Midbrain (tissue), 1 donor: Measurements from ENCODE around the gene SSX2IP.
"Not testable (repeated sequence)": the region's sequence is repeated elsewhere in the genome, so short reads cannot be mapped to it uniquely, and the experiment has no call there.

Experiments used
- DNase-seq: peaks from one replicate; lab custom pipeline; 2025; lab: John Stamatoyannopoulos, UW

Gene SSX2IP

DNA sequence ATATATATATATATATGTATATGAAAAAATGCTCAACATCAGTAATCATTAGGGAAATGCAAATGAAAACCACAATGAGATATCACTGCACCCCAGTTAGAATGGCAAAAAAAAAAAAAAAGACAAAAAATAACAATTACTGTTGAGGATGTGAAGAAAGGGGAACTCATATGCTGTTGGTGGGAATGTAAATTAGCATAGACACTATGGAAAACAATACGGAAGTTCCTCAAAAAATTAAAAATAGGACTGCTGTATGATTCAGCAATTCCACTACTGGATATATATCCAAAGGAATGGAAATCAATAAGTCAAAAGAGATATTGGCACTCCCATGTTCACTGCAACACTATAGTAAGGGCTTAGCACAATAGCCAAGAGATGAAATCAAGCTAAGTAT lies 74.5 kb downstream of the SSX2IP start:
- no peak for DNase-seq

DNA sequence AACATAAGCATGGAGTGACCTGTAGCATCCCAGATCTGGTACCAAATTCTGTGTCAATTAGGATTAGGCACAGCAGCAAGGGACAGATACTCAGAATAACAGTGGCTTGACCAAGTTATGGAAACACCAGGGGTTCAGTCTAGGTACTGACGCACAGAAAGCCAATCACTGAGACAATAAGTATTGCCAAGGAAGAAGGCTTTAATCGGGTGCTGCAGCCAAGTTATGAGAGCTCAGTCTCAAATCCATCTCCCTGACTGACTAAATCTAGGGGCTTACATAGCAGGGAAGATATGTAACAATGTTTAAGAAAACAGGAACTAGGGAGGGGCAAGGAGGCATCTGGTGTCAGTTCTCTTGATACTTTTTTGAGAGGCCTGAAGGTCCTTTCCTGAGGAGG lies 76.4 kb downstream of the SSX2IP start:
- DNase-seq = no peak

DNA sequence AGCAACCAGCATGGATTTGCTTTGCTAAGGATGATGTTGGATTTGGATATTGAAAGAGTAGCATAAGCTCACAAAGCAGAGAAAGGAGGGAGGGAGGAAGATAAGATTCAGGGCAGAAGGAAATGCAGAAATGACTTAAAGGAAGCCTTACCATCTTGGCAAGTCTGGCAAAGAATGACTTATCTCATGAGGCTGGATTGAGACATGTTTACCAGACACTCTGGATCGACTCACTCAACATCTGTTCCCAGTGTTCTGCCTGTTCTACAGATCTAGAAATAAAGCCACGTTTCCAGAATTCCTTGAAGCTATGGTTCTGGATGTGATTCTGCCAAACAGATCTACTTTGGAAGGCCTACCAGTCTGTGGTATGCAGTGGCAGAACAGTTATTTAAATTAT lies 77.2 kb downstream of the SSX2IP start:
- no peak for DNase-seq

DNA sequence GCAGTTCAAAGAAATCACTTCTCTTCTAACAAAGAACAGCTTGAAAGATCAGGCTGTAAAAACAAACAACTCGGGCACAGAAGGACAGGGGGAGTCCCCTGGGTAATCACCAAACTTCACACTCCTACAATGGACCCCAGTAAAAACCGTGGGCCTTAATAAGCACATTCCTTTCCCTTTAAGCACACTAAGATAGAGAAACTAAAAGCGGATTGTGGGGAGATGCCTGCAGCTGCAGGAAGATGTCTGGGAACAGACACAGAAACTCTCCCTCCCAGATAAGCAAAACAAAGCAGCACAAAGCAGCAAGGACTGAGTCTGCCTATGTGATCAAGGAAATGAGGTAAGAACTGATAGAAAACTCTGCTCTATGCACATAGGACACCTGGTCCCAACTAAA lies 78.5 kb downstream of the SSX2IP start:
- no peak for DNase-seq

DNA sequence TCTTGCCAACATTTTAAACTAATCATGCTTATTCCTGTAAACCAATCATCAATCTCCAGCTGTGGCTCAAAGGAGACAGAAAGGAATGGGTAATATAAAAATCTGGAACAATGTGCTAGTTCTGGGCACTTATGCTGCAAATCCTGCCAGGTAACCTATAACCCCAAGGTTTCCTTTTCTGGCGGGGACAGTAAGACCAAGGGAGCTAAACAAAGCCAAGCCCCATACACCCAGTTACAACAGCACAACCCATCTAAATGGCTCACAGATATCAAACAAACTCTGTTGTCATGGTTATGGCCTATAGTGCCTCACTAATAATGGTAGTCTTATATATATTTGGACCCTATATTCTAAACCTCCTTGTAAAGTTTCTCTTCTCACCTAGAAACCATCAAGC lies 79.2 kb downstream of the SSX2IP start:
- no peak for DNase-seq

DNA sequence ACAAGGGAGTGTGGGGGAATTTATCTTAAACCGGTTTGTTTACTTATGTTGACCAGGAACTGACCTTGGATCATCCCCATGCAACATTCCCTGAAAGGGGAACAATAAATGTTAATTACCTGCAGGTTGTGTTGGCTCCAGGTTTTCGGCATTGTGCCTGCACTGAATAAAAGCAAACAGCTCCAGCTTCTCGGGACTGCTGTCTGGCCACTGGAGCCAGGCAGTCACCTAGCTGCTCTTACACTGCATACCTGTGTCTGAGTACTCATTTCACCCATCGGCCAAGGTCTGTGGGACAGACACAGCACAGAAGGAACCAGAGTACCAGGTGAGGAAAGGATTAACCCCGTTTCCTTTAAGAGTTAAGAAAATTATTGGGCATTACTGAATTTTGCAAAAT lies 83.3 kb downstream of the SSX2IP start:
- DNase-seq = no peak

DNA sequence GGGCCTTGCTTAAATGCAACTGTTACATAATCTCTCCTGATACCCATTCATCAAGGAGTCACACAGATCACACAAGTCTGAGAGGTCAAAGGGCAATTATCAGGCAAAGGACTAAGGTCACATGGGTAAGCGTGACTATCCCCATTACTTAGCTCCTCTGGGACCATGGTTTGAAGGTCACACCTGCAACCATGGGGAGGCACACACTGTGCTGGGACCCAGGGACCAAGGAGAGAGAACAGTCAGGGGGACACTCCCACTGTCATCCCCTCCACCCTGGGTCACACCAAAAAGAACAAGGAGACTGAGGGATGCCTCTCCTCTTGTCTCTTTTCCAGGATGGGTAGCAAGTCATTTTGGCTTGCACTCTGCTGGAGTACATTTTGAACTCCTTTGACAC lies 85.1 kb downstream of the SSX2IP start:
- no peak for DNase-seq

DNA sequence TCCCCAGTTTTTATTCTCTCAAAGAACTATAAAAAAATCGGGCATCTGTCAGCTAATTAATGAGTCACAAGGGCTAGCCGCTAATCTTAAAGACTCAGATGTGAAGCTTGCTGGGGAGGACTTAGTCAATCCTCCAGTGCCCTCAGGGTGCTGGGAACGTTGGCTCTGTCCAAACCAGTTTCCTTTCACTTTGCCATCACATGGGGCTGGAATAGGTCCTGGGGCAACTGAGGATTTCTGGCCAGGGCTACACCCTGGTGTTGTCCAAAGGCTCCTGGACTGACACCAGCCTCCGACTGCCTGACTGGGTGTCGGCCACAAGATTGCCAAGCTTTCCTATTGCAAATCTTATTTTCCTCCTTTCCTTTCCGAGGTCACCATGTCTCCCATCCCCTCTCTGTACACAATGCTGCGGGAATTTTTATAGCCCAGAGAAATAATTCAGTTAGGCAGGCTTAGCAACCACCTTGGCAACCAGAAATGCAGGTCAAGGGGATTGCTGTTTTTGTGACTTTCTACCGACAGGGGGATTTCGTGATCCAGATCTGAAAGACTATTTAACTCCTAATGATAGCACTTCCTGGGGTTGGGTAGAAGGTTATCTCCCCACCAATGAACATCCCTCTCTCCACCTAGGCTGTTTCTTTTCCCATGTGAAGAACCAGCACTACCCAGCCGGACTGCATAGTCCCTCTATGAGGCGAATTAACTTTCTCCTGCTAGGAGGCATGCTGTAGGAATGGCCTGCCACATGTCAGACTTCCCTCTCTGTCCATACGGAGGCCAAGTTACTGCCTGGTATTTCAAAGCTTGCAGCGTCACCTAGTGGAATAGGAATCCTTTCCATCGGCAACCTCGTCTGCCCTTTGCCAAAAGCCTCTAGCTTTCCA lies 86.1 kb downstream of the SSX2IP start:
- no peak for DNase-seq

DNA sequence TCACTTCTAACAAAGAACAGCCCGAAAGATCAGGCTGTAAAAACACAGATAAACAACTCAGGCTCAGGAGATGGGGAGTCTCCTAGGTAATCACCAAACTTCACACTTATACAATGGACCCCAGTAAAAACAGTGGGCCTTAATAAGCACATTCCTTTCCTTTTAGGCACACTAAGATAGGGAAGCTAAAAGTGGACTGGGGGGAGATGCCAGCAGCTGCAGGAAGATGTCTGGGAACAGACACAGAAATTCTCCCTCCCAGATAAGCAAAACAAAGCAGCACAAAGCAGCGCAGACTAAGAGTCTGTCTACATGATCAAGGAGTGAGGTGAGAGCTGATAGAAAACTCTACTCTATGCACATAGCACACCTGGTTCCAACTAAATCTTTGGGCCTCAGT lies 87.0 kb downstream of the SSX2IP start:
- no peak for DNase-seq

DNA sequence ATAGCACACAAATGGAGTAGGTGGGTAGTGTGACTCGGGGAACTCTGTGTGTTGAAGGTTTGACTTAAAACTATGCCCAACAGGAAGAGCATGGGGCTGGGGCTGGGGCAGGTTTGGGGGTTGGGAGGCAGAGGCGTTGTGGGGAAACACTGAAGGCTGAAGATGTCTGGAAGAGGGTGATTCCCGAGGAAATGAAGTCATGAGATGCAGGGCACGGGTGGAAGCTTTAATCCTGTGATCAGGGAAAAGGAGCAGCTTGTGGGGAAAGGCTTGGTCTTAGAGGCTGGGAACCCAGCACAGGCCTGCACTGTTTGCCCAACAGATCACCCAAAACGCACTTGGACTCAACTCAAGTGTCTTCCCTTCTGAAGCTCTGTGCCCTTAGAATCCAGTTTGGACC lies 89.5 kb downstream of the SSX2IP start:
- DNase-seq = no peak

DNA sequence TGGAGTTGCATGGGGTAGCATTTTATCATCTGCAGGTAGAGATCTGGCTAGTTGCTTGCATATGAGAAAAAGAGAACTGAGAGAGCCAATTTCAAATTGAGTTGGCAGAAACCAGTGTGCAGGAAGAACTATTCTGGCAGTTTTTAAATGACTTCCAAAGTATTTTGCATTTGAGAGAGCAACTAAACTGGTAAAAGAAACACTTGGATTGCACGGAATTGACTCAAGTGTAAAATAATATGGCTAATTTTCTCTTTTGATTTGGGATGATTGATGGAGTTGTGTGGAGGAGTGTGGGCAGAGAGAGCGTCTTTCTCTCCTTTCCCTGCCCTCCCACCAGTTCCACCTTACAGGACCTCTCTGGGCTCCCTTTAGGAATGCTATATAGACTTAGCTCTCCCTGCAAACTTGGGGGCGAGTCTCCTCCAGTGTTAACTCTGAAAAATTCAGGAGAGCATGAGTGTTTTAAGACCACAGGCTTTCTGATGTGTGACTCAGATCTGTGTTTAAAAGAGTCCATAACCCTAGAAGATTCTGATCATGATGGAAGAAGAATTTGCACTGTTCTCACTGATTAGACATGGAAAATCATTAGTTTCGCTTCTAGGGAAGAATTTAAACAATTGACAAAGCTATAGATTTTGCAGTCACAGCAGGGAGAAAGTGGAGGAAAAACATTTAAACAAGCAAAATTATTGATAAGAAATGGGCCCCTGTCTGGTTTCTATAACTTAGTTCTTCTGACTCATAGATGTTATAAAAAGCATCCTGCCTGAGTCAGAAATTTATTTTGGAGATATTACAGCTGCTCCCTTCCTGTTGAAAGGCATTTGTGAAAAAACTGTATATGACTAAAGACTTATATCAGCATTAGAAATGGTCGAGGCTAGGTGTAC lies 91.2 kb downstream of the SSX2IP start:
- DNase-seq = no peak

DNA sequence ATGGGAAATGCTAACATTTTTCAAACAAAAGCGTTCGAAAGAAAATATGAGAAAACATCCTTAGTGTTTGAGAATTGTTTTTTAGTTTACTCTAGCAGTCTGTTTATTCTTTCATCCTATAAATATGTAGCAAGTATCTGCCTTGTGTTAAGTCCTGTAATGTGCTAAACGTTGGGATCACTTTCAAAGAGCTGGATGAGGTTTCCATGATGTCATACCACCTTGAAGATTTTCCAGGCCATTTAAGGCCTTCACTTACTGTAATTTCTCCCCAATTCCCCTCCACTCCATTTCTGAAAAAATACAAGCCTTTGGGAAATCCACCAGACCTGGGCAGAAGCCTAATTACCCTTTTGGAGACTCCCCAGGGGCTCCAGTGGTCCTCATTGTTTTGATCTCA lies 91.8 kb downstream of the SSX2IP start:
- DNase-seq = no peak

DNA sequence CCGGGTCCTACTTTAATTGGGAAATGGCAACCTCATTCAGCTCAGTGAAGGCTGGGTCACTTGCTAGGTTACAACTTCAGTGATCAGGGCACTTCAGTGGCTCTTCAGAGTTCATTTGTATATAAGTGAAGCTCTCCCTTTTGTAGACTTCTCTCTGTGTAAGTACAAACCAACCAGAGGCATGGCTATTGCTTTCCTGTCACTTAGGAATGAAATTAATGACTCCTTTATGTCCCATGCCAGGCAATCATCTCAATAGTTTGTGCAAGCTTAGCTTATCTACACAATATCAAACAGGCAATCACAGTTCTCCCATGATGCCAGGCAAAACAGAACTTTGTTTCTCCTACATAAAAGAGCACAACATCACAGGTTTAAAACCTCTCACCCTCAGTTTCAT lies 93.2 kb downstream of the SSX2IP start:
- no peak for DNase-seq

DNA sequence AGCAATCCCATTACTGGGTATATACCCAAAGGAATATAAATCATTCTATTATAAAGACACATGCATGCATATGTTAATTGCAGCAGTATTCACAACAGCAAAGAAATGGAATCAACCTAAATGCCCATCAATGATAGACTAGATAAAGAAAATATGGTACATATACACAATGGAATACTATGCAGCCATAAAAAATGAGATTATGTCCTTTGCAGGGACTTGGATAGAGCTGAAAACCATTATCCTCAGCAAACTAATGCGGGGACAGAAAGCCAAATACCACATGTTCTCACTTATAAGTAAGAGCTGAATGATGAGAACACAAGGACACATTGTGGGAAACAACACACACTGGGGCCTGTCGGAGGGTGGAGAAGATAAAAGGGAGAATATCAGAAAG lies 95.3 kb downstream of the SSX2IP start:
- not testable (repeated sequence) for DNase-seq
